HepG2 (cell line): ENCODE data around the gene MRPS10. TPM values are rescaled to one million over a fixed set of nuclear protein-coding genes. Genes with fewer than 3 reads are reported as not detected.

Source experiments
- ATAC-seq: fragments of 200-7000 bp; cut with Tn5 transposase; 3 replicates; pipeline ENCODE4 v1.9.1; 2020; ENCODE audit warnings: mild to moderate bottlenecking, moderate library complexity
- BruUV-seq: library from RNA; stranded (reverse); fragments of 400-500 nt; replicated peaks from 2 replicates; lab custom pipeline; 2021; lab: Mats Ljungman, UMichigan
- CTCF ChIA-PET: fragments of 300-600 bp; formaldehyde crosslinking; extraction: SDS; loops from one replicate; lab custom pipeline; 2021; ENCODE audit warnings: low total read pairs, inconsistent platforms, low intra/inter-chr PET ratio; lab: Yijun Ruan, JAX
- POLR2A ChIA-PET: fragments of 350-600 bp; sonication (Branson Sonifier 250); formaldehyde crosslinking; loops from one replicate; lab custom pipeline; 2020; ENCODE audit warnings: antibody characterized with exemption, inconsistent platforms; lab: Yijun Ruan, JAX
- DNase-seq: peaks from one replicate; pipeline ENCODE4 v3.0.0-alpha.2; 2015; ENCODE audit warnings: low spot score
- FAIRE-seq: peaks from 3 replicates; lab custom pipeline; 2011; peaks lifted over from hg19 to GRCh38; lab: Jason Lieb, UNC
- H2AFZ ChIP-seq: one replicate; pipeline ENCODE4 v1.6.1; 2011; ENCODE audit warnings: low read length, inconsistent platforms
- H3K27ac ChIP-seq: fragments of 300-600 bp; 3 replicates; pipeline ENCODE4 v1.8.0; 2011; ENCODE audit warnings: mixed run types, mild to moderate bottlenecking, mixed read lengths, low read length, inconsistent platforms; ENCODE audit not compliant: insufficient read depth; ENCODE audit errors: extremely low read length
- H3K27me3 ChIP-seq, 2 experiments: fragments of 200-600 bp in 1 of 2; 2 replicates in 1 of 2; 3 replicates in 1 of 2; pipeline versions ENCODE4 v1.6.0 to v1.8.0; 2011; ENCODE audit warnings: low read length in 2 of 2, mild to moderate bottlenecking in 2 of 2, moderate library complexity in 2 of 2, inconsistent platforms in 1 of 2; ENCODE audit not compliant: insufficient read depth in 2 of 2, control insufficient read depth in 1 of 2
- H3K36me3 ChIP-seq, 2 experiments: fragments of 200-600 bp in 1 of 2; replicated peaks in 1 of 2; 2 replicates in 1 of 2; 3 replicates in 1 of 2; pipeline versions ENCODE4 v1.5.1 to v1.8.0; 2011; ENCODE audit warnings: low read length in 2 of 2, inconsistent platforms in 1 of 2; ENCODE audit not compliant: insufficient read depth in 2 of 2, control insufficient read depth in 1 of 2
- H3K4me1 ChIP-seq: 2 replicates; pipeline ENCODE4 v1.5.1; 2012; ENCODE audit warnings: low read length, inconsistent platforms; ENCODE audit not compliant: insufficient read depth
- H3K4me2 ChIP-seq: 2 replicates; pipeline ENCODE4 v1.6.0; 2011; ENCODE audit warnings: low read depth, low read length, inconsistent platforms
- H3K4me3 ChIP-seq, 3 experiments: fragments of 200-600 bp in 1 of 3; sonication (generic), shearing (Covaris generic) in 1 of 3; replicated peaks in 1 of 3; 2 replicates each; pipeline ENCODE4 v1.5.1; 2011 to 2016; ENCODE audit warnings: low read length in 3 of 3, inconsistent platforms in 2 of 3, low read depth in 2 of 3, mild to moderate bottlenecking in 2 of 3, control low read depth in 1 of 3, mixed read lengths in 1 of 3; ENCODE audit not compliant: insufficient read depth in 1 of 3
- H3K79me2 ChIP-seq: one replicate; pipeline ENCODE4 v1.6.1; 2011; ENCODE audit warnings: low read length, inconsistent platforms; ENCODE audit not compliant: insufficient read depth
- H3K9ac ChIP-seq: 2 replicates; pipeline ENCODE4 v1.6.0; 2011; ENCODE audit warnings: mild to moderate bottlenecking, low read depth, low read length, inconsistent platforms; ENCODE audit not compliant: insufficient read depth
- H3K9me3 ChIP-seq: 2 replicates; pipeline ENCODE4 v1.5.1; 2012; ENCODE audit warnings: mild to moderate bottlenecking, low read length
- H4K20me1 ChIP-seq: 2 replicates; pipeline ENCODE4 v1.6.0; 2011; ENCODE audit warnings: inconsistent platforms, mild to moderate bottlenecking, low read length, moderate library complexity; ENCODE audit not compliant: insufficient read depth
- ADNP ChIP-seq: sonication (generic); formaldehyde crosslinking; IDR thresholded peaks from 2 replicates; pipeline ENCODE4 v1.4.0; 2020; ENCODE audit warnings: missing genetic modification reagents
- DR1 ChIP-seq: sonication (generic); formaldehyde crosslinking; IDR thresholded peaks from 2 replicates; pipeline ENCODE4 v1.8.0; 2021; ENCODE audit warnings: mild to moderate bottlenecking, missing genetic modification reagents, inconsistent platforms
- EHMT2 ChIP-seq: fragments of 200-600 bp; sonication (generic); IDR thresholded peaks from 2 replicates; pipeline ENCODE4 v1.7.0; 2017; ENCODE audit warnings: antibody characterized with exemption, low read depth, low read length, borderline replicate concordance
- LCORL ChIP-seq, 2 experiments: fragments of 450-650 bp in 1 of 2; sonication (generic) in 1 of 2; formaldehyde crosslinking in 1 of 2; IDR thresholded peaks; 2 replicates each; pipeline versions ENCODE4 v1.5.0 to v1.6.1; 2017 to 2020; ENCODE audit warnings: antibody characterized with exemption in 1 of 2, missing genetic modification reagents in 1 of 2
- MAFF ChIP-seq: IDR thresholded peaks from 2 replicates; pipeline ENCODE4 v1.6.1; 2011; ENCODE audit warnings: low read depth, low read length, improper control_type of control experiment
- MBD4 ChIP-seq: IDR thresholded peaks from 2 replicates; pipeline ENCODE4 v1.6.1; 2012; ENCODE audit warnings: low read length, inconsistent platforms, borderline replicate concordance
- MLLT10 ChIP-seq: sonication (generic); formaldehyde crosslinking; IDR thresholded peaks from 2 replicates; pipeline ENCODE4 v1.4.0; 2020; ENCODE audit warnings: missing genetic modification reagents
- SNAPC2 ChIP-seq: sonication (generic); formaldehyde crosslinking; IDR thresholded peaks from 2 replicates; pipeline ENCODE4 v1.8.1; 2022; ENCODE audit warnings: mild to moderate bottlenecking, missing genetic modification reagents
- SRY ChIP-seq: sonication (generic); formaldehyde crosslinking; IDR thresholded peaks from 2 replicates; pipeline ENCODE4 v1.8.0; 2022; ENCODE audit warnings: mild to moderate bottlenecking, missing genetic modification reagents
- TSC22D2 ChIP-seq: sonication (generic); formaldehyde crosslinking; IDR thresholded peaks from 2 replicates; pipeline ENCODE4 v1.5.1; 2020; ENCODE audit warnings: missing genetic modification reagents, mild to moderate bottlenecking, borderline replicate concordance
- ZNF225 ChIP-seq: sonication (generic); formaldehyde crosslinking; IDR thresholded peaks from 2 replicates; pipeline ENCODE4 v1.4.0; 2020; ENCODE audit warnings: mild to moderate bottlenecking, missing genetic modification reagents
- ZNF234 ChIP-seq: sonication (generic); formaldehyde crosslinking; conservative IDR thresholded peaks from 2 replicates; pipeline ENCODE4 v1.5.1; 2020; ENCODE audit warnings: mild to moderate bottlenecking, missing genetic modification reagents
- ZNF652 ChIP-seq: IDR thresholded peaks from 2 replicates; pipeline ENCODE4 v1.6.1; 2016; ENCODE audit warnings: low read depth, borderline replicate concordance
- ZNF790 ChIP-seq: sonication (generic); formaldehyde crosslinking; IDR thresholded peaks from 2 replicates; pipeline ENCODE4 v1.8.0; 2022; ENCODE audit warnings: missing genetic modification reagents, mild to moderate bottlenecking, borderline replicate concordance
- WGBS: methylation state at CpG from one replicate; pipeline ENCODE4 v1.1.6; 2017; ENCODE audit warnings: low lambda C conversion rate; 5-methylcytosine and 5-hydroxymethylcytosine counted together
- in situ Hi-C: cut with HindIII; loops from 2 replicates; pipeline ENCODE4 v1.10.0; 2017; ENCODE audit warnings: low pct_unique_long_range_greater_than_20kb; ENCODE audit not compliant: extremely low pct_ligation_motif_present
- intact Hi-C: fragments of 100-400 bp; cut with micrococcal nuclease; formaldehyde crosslinking; loops from one replicate; pipeline ENCODE4 v1.10.0; 2022; ENCODE audit not compliant: unreplicated experiment
- polyA plus RNA-seq, 8 experiments: library from polyadenylated mRNA; depleted of rRNA in 3 of 8; stranded (reverse) in 7 of 8; unstranded in 1 of 8; fragments of >200 nt; fragmentation: Illumina TruSeq in 4 of 8; extraction: Trizol in 4 of 8; gene quantifications; 2 replicates each; pipeline versions ENCODE4 v1.2.1 to v1.2.3, GENCODE V29; 2011 to 2016; ENCODE audit warnings: low read depth in 4 of 8, missing spikeins in 1 of 8, mixed read lengths in 1 of 8; ENCODE audit not compliant: insufficient read depth in 1 of 8
- total RNA-seq, 5 experiments: library from RNA; depleted of rRNA; stranded (reverse); fragments of >200 nt; fragmentation: Illumina TruSeq; extraction: Trizol; gene quantifications; 2 replicates each; pipeline ENCODE4 v1.2.3, GENCODE V29; 2016; ENCODE audit warnings: low read depth in 1 of 5
- TF ChIP-seq, protein P1 (sequence below): sonication (generic); formaldehyde crosslinking; IDR thresholded peaks from 2 replicates; pipeline ENCODE4 v1.5.1; 2020; ENCODE audit warnings: mild to moderate bottlenecking, missing genetic modification reagents, moderate library complexity
- TF ChIP-seq, protein P2 (sequence below): sonication (generic); formaldehyde crosslinking; IDR thresholded peaks from 2 replicates; pipeline ENCODE4 v1.4.0; 2020; ENCODE audit warnings: missing genetic modification reagents
- TF ChIP-seq, protein P3 (sequence below): sonication (generic); formaldehyde crosslinking; IDR thresholded peaks from 2 replicates; pipeline ENCODE4 v1.4.0; 2020; ENCODE audit warnings: mild to moderate bottlenecking, missing genetic modification reagents

MRPS10 gene
- total and polyA plus RNA-seq, 2 of the 13 experiments (the other 11 are each of a cell fraction or from before 2014, with no cell fraction given), result 31.7 to 54.6 TPM

DNA sequence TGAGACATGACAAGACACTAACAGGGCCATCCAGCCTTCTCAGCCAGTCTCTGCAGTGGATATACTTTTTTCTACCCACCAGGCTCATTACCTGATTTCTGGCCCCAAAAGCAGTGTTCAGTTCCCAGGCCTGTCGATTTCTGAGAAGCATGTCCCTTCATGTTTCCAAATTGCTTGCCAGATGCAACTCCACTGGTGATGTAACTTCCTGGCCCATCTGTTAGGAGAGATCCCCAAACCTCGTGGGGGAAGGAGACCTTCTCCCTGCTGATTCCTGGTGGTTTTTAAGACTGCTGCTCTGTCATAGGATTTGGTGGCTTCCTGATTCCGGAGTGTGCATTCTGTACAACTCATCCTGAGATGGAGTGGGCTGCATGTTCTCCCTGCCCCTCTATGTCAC lies 31.6 kb upstream of the MRPS10 start:
- Histone ChIP-seq H2AFZ (no peak overlapping the region), H3K36me3 (no peaks in the 10 kb centered on the region), H3K4me2 (no peak overlapping the region), H3K9ac (no peak overlapping the region), H3K79me2 (no peaks in the 10 kb centered on the region), H3K9me3 (no peaks in the 10 kb centered on the region), H3K27ac (no peak overlapping the region), H3K27me3 (peaks cover 0 to 11% of the 10 kb centered on the region in 2 experiments; a peak in 1 of 5 replicates), H3K4me3 (no peak overlapping the region), H4K20me1 (no peaks in the 10 kb centered on the region), H3K4me1 (peaks cover 11% of the 10 kb centered on the region)
- BruUV-seq, result no TSS peak
- in situ Hi-C loops, result no loop called here
- ChIA-PET CTCF (no interaction called here), POLR2A (no interaction called here)
- ATAC-seq, result no peak
- no peak for DNase-seq
- intact Hi-C loops, result no loop called here
- WGBS, result 25% methylated on average over 3 of the region's 3 CpGs
- no peak for FAIRE-seq
- TF ChIP-seq MBD4 (no peak), MLLT10 (CRISPR knock-in tag) (no peak), ZNF225 (no peak), LCORL (IDR thresholded peaks at IDR 0.05) (no peak), LCORL (CRISPR knock-in tag; IDR thresholded peaks at IDR 0.05) (no peak), TSC22D2 (CRISPR knock-in tag) (no peak), SRY (CRISPR knock-in tag) (no peak), ADNP (CRISPR knock-in tag) (no peak), MAFF (no peak), EHMT2 (no peak), ZNF790 (CRISPR knock-in tag) (no peak), SNAPC2 (CRISPR knock-in tag) (no peak), DR1 (no peak), ZNF652 (no peak), ZNF234 (CRISPR knock-in tag) (no peak)
- TF ChIP-seq, protein P1, sequence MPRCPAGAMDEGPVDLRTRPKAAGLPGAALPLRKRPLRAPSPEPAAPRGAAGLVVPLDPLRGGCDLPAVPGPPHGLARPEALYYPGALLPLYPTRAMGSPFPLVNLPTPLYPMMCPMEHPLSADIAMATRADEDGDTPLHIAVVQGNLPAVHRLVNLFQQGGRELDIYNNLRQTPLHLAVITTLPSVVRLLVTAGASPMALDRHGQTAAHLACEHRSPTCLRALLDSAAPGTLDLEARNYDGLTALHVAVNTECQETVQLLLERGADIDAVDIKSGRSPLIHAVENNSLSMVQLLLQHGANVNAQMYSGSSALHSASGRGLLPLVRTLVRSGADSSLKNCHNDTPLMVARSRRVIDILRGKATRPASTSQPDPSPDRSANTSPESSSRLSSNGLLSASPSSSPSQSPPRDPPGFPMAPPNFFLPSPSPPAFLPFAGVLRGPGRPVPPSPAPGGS, result no peak
- TF ChIP-seq, protein P2, sequence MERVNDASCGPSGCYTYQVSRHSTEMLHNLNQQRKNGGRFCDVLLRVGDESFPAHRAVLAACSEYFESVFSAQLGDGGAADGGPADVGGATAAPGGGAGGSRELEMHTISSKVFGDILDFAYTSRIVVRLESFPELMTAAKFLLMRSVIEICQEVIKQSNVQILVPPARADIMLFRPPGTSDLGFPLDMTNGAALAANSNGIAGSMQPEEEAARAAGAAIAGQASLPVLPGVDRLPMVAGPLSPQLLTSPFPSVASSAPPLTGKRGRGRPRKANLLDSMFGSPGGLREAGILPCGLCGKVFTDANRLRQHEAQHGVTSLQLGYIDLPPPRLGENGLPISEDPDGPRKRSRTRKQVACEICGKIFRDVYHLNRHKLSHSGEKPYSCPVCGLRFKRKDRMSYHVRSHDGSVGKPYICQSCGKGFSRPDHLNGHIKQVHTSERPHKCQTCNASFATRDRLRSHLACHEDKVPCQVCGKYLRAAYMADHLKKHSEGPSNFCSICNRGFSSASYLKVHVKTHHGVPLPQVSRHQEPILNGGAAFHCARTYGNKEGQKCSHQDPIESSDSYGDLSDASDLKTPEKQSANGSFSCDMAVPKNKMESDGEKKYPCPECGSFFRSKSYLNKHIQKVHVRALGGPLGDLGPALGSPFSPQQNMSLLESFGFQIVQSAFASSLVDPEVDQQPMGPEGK (CRISPR knock-in tag), result no peak
- TF ChIP-seq, protein P3, sequence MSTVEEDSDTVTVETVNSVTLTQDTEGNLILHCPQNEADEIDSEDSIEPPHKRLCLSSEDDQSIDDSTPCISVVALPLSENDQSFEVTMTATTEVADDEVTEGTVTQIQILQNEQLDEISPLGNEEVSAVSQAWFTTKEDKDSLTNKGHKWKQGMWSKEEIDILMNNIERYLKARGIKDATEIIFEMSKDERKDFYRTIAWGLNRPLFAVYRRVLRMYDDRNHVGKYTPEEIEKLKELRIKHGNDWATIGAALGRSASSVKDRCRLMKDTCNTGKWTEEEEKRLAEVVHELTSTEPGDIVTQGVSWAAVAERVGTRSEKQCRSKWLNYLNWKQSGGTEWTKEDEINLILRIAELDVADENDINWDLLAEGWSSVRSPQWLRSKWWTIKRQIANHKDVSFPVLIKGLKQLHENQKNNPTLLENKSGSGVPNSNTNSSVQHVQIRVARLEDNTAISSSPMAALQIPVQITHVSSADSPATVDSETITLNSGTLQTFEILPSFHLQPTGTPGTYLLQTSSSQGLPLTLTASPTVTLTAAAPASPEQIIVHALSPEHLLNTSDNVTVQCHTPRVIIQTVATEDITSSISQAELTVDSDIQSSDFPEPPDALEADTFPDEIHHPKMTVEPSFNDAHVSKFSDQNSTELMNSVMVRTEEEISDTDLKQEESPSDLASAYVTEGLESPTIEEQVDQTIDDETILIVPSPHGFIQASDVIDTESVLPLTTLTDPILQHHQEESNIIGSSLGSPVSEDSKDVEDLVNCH (CRISPR knock-in tag), result no peak
